Left colon (tissue), 2 donors: ENCODE data around the gene RBL2. TPM values are rescaled to one million over a fixed set of nuclear protein-coding genes. Genes with fewer than 3 reads are reported as not detected.
"Not testable (repeated sequence)": the region's sequence is repeated elsewhere in the genome, so short reads cannot be mapped to it uniquely, and the experiment has no call there.

Source experiments
- ATAC-seq: fragments of 200-7000 bp; cut with Tn5 transposase; one replicate; pipeline ENCODE4 v1.9.1; 2020; ENCODE audit warnings: mild to moderate bottlenecking, moderate library complexity
- DNase-seq, 2 donors: peaks; one replicate each; pipeline ENCODE4 v3.0.0-alpha.2; 2020
- intact Hi-C, 2 donors: fragments of 100-400 bp; cut with DNase I in 1 of 2; cut with micrococcal nuclease in 1 of 2; formaldehyde crosslinking; loops; one replicate each; pipeline versions ENCODE4 v1.11.2 to v1.14.0; 2022; cut with DNase I, micrococcal nuclease
- total RNA-seq, 2 donors: library from RNA; stranded (reverse); fragmentation: NEBNext Ultra II Directional; extraction: Animal tissue kit (Norgen Biotek cat#: 25700); gene quantifications; one replicate each; pipeline ENCODE4 v1.2.1, GENCODE V29; 2021
- donor health status: DM: no; HTN: no; CAD: no.
- donor health status: DM: yes; HTN: yes; CAD: no.

The RBL2 gene
- total RNA-seq, 2 donors from 2014 or later, result 48.5 to 63.2 TPM

DNA sequence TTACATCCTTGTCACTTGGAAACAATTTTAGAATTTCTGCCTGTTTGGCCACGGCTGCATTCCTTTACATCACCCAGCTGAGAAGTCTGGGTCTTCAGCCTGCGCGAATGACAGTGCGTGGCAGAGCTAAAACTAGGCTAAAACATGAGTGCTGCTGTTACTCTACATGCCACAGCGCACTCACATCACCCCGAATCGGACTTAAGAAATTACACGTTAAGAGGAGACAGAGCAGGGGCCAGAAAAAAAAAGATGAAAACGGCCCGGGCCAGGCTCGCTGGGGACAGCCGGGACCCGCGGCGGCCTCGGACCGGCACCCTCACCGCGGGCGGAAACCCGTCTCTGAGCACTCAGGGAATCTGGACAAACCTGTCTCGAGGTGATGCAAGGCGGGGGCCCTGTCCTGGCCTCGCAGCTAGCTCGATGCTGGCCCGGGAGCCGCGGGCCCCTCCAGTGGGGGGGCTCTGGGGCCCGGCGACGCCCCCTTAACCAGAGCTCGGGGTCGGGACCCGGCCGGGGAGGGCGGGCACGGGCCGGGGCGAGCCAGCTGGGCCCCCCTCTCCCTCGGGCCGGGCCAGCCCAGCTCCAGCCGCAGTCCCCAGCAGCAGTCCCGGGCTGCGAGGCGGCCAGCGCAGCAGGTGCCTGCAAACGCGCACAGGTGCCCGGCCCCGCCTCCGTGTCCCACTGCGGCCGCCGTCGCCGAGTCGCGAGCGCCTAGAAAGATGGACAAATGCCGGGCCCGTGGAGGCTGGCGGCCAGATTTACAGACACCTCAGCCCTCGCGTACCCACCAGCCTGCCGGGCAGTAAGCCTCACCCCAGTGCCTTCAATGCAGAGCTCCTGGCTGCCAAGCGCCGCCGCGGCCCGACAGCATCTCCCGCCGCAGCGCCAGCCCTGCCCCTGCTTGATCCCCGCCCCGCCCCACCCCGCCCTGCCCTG is 68.3 kb downstream of the RBL2 start, which contains the start of gene AKTIP:
AKTIP (minus strand) TSS at position 879 of the 939 bp plus-strand sequence. CDS start 2,950 bp downstream, outside the sequence.
- intact Hi-C loops, result no loop called here
- DNase-seq (peak; percentile 52 to 85), ATAC-seq (peak; percentile 48)

DNA sequence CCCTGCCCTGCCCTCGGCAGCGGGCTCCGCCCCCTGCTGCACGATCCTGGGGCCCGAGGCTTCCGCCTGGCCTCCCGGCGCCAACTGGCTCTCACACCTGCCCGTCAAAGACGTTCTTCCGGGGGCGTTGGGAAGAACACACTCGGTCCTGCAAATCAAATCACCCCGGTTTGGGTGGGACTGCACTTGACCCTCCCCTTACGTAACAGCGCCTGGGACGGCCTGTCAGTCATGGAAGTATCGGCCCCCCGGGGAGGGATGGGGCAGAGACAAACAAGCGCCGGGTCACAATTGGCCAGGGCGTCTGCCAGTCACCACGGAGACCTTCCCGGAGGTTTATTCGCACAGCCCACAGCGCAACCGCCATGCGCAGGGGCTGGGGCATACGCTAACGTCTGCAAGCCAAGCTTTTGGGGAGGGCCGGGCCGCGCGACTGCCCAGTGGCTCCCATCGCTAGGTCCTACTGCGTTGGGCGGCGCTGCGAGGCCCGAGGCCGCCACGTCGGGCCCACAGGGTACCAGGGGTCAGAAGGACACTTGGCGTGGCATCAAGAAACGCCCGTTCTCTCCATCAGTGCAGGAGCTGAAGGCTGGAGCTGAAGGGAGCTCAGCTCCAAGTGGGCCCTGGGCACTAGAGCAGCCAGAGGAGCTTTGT is 69.1 kb downstream of the RBL2 start:
- ATAC-seq (peak; percentile 84), DNase-seq (peak; percentile 99 to 100)
- intact Hi-C loops, result no loop called here

- DNase-seq (peak; percentile 56 to 66), ATAC-seq (no peak)
- intact Hi-C loops, result no loop called here
Observed at GRCh38 chr16:53503991-53504663, 69.9 kb downstream of the RBL2 start.

GRCh38 chr16:53504665-53505064 is 70.4 kb downstream of the RBL2 start:
- DNase-seq, result no peak
- ATAC-seq, result no peak
- intact Hi-C loops, result no loop called here

GRCh38 chr16:53506254-53506653 is 72.0 kb downstream of the RBL2 start:
- intact Hi-C loops, result no loop called here
- ATAC-seq (no peak), DNase-seq (no peak)

- ATAC-seq (no peak), DNase-seq (no peak)
- intact Hi-C loops, result no loop called here
Observed at GRCh38 chr16:53507464-53508179, 73.4 kb downstream of the RBL2 start.

DNA sequence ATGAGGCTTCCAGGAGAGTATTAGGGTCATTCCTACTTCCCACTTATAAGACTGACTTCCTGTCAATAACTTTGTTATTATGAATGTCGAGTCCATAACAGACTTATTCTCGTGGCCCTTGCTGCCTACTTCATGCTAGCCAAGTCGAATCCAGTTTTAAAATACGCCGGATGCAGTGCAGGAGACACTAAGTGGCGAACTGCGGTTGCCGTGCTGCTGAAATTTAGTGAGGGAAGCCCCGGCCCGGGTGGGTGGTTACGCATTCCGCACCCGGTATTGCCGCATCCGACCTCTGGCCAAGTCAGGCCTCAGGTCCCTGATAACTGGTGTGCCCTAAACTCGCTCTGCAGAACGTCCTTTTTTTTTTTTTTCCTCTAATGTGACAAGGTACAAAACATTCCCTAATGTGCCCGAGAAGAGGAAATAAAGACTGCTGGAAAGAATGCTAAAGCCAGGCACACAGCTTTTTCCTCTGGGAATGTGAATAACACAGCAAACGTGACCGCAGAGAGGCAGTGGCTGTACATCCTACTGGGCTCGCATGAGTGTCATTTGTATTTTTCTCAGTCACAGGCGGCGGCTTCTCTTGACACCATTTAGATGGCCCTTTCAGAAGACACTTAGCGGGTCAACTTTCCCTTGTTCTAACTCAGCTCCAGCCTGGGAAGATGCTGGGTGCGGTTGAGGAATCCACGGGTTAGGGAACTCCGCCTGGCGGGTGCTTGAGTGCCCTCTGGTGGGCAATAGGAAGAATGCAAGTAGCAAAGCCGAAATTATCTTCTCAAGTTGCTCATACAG is 75.8 kb downstream of the RBL2 start:
- intact Hi-C loops, result loop anchor here in 1 of 2 donors (10.0 kb wide), 1 partner anchor 465 kb away; no protein-coding TSS in a partner anchor
- DNase-seq (peak; percentile 52 to 64), ATAC-seq (peak; percentile 81)

GRCh38 chr16:53510704-53511070 is 76.4 kb downstream of the RBL2 start:
- DNase-seq, result no peak
- intact Hi-C loops, result loop anchor here in 1 of 2 donors (10.0 kb wide), 1 partner anchor 466 kb away; no protein-coding TSS in a partner anchor
- ATAC-seq, result peak; percentile 7

GRCh38 chr16:53511084-53511402 is 76.8 kb downstream of the RBL2 start:
- DNase-seq (no peak), ATAC-seq (no peak)
- intact Hi-C loops, result loop anchor here in 1 of 2 donors (10.0 kb wide), 1 partner anchor 466 kb away; no protein-coding TSS in a partner anchor

DNA sequence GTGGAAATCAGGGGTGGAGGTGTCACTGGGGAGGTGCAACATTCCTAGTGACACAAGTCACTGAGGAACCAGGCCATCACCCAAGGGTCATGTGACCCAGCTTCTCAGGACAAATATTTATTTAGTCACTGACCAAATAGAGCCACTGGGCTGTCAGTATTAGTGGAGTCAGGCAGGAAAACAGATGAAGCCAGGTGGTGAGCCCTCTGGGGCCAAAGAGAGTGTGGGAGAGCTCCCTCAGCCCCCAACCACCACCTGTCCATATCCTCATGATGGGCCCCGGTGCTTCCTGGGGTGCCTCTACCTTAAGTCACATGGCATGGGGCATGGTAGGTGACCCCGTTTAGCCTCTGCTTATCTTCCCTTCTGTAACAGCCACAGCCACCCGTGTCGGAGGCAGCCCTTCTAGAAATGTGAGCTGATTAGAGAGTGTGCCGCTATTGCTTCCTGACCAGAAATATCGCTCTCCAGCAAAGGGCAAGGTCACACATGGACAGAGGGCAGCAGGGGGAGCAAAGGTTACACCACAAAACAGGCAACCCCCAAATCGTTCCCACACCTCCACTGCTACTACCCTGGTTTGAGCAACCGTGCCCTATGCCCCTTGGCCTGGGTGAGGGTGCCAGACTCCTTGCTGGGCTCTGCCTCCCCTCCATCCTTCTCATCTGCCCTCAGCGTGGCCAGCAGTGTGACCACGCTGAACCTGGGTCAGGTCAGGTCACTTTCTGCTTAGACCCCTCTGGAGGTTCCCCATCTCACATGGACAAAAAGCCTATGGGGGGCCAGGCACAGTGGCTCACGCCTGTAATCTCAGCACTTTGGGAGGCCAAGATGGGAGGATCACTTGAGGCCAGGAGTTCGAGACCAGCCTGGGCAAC is 77.4 kb downstream of the RBL2 start:
- DNase-seq, result no peak
- intact Hi-C loops, result loop anchor here in 1 of 2 donors (10.0 kb wide), 1 partner anchor 467 kb away; no protein-coding TSS in a partner anchor

DNA sequence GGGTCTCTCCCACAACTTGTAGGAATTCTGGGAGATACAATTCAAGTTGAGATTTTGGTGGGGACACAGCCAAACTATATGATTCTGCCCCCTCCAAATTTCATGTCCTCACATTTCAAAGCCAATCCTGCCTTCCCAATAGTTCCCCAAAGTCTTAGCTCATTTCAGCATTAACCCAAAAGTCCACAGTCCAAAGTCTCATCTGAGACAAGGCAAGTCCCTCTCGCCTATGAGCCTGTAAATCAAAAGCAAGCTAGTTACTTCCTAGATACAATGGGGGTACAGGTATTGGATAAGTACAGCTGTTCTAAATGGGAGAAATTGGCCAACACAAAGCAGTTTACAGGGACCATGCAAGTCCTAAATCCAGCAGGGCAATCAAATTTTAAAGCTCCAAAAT is 78.5 kb downstream of the RBL2 start:
- not testable (repeated sequence) for ATAC-seq, DNase-seq
- intact Hi-C loops, result loop anchor here in 1 of 2 donors (10.0 kb wide), 1 partner anchor 468 kb away; no protein-coding TSS in a partner anchor

More for the DNA sequence above, 77.4 kb downstream of the RBL2 start:
- peak; percentile 70 for ATAC-seq

DNA sequence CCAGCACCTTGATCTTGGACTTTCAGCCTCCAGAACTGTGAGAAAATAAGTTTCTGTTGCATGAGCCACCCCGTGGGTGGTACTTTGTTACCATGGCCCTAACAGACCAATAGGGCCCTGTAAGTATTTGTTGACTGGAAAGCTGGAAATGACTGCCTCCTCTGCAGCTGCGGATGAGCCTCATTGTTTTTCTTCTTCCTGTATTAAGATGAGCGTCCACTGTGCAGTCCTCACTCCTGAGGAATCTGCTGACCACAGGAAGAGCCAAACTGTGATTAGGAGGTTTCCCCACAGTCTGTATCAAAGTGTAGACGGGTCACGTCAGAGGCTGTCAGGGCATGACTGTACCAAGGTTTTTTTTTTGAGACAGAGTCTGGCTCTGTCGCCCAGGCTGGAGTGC is 81.0 kb downstream of the RBL2 start:
- no peak for ATAC-seq
- DNase-seq, result no peak
- intact Hi-C loops, result loop anchor here in 1 of 2 donors (10.0 kb wide), 1 partner anchor 470 kb away; no protein-coding TSS in a partner anchor

DNA sequence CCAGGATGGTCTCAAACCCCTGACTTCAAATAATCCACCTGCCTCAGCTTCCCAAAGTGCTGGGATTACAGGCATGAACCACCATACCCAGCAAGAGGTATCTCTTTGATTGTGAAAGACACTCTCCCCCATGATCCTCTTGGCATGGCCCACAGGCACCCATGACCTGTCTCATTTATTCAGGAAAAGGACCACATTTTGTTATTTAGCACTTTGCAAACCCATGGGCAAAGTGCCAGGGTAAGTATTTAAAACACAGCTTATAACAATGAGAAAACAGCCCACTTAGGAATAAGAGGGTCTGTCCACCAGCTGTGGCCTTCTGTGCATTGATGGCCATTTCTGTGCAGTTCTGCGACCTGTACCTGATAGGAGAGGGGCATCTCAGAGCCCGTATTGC is 81.5 kb downstream of the RBL2 start:
- no peak for DNase-seq
- intact Hi-C loops, result loop anchor here in 1 of 2 donors (10.0 kb wide), 1 partner anchor 471 kb away; no protein-coding TSS in a partner anchor

DNA sequence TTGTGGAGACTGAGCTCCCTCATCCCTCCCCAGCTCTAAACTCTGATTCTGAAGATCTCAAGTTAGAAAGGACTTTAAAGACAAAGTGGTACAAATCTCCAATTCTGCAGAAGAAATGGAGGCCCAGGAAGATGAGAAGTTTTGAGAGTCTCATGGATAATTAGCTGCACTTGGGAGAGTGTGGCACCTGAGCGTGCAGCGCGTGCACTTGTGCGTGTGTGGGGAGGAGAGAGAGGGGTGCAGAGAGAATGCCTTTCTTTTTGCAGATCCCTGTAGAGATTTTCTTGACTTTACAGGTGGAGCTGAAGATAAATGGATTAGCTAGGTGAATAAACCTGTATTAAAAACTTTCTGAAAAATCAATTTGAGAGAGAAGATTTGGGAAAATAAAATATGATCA is 83.6 kb downstream of the RBL2 start:
- intact Hi-C loops, result loop anchor here in 1 of 2 donors (10.0 kb wide), 1 partner anchor 473 kb away; no protein-coding TSS in a partner anchor
- ATAC-seq, result no peak

More for the DNA sequence above, 81.5 kb downstream of the RBL2 start:
- ATAC-seq, result no peak

GRCh38 chr16:53518550-53519416 is 84.5 kb downstream of the RBL2 start:
- DNase-seq (peak; percentile 34 to 56), ATAC-seq (peak; percentile 34)
- intact Hi-C loops, result loop anchor here in 1 of 2 donors (10.0 kb wide), 1 partner anchor 474 kb away; no protein-coding TSS in a partner anchor

More for the DNA sequence above, 83.6 kb downstream of the RBL2 start:
- DNase-seq, result no peak
